Psoas muscle (tissue), 8 donors: Measurements from ENCODE around the gene LURAP1L. TPM values are rescaled to one million over a fixed set of nuclear protein-coding genes. Genes with fewer than 3 reads are reported as not detected.

Source experiments
- ATAC-seq, 4 donors: fragments of 200-7000 bp; cut with Tn5 transposase; one replicate each; pipeline ENCODE4 v1.9.1; 2020; ENCODE audit warnings: moderate library complexity in 3 of 4, mild to moderate bottlenecking in 2 of 4
- DNase-seq, 2 donors: peaks; one replicate each; pipeline ENCODE4 v3.0.0-alpha.2; 2020
- H3K27ac ChIP-seq: fragments of 200-600 bp; one replicate; pipeline ENCODE4 v1.8.0; 2022
- H3K27me3 ChIP-seq, 3 donors: fragments of 200-600 bp in 1 of 3; one replicate each; pipeline versions ENCODE4 v1.6.1 to v1.8.0; 2013 to 2022; ENCODE audit warnings: low read length in 2 of 3, mild to moderate bottlenecking in 2 of 3, moderate library complexity in 1 of 3; ENCODE audit not compliant: insufficient read depth in 3 of 3
- H3K36me3 ChIP-seq, 2 donors: fragments of 200-600 bp in 1 of 2; one replicate each; pipeline versions ENCODE4 v1.6.1 to v1.8.0; 2013 to 2022; ENCODE audit warnings: low read depth in 1 of 2, mild to moderate bottlenecking in 1 of 2, moderate library complexity in 1 of 2; ENCODE audit not compliant: insufficient read depth in 1 of 2
- H3K4me1 ChIP-seq: fragments of 200-600 bp; one replicate; pipeline ENCODE4 v1.8.0; 2022
- H3K4me3 ChIP-seq: fragments of 200-600 bp; one replicate; pipeline ENCODE4 v1.8.0; 2022; ENCODE audit warnings: mild to moderate bottlenecking
- H3K9me3 ChIP-seq: fragments of 200-600 bp; one replicate; pipeline ENCODE4 v1.8.0; 2022
- WGBS, 3 donors: extraction: QIAGEN DNeasy Blood & Tissue Kit; methylation state at CpG; one replicate each; pipeline versions ENCODE4 v1.1.6 to v1.1.7; 2013; 5-methylcytosine and 5-hydroxymethylcytosine counted together
- intact Hi-C, 2 donors: fragments of 100-400 bp; cut with DNase I; formaldehyde crosslinking; loops; one replicate each; pipeline versions ENCODE4 v1.11.0 to v1.14.2; 2022
- polyA plus RNA-seq, 3 donors: library from polyadenylated mRNA; stranded (reverse); fragments of 200-250 nt; gene quantifications; one replicate each; pipeline ENCODE4 v1.2.3, GENCODE V29; 2013
- total RNA-seq, 4 donors: library from RNA; stranded (reverse); fragmentation: NEBNext Ultra II Directional in 2 of 4; extraction: Animal tissue kit (Norgen Biotek cat#: 25700) in 2 of 4; gene quantifications; one replicate each; pipeline versions ENCODE4 v1.2.1 to v1.2.4, GENCODE V29; 2021 to 2023
- TF ChIP-seq, protein P1 (sequence below): fragments of 200-600 bp; IDR thresholded peaks from one replicate; pipeline ENCODE4 v1.8.0; 2022; ENCODE audit warnings: antibody characterized with exemption
- donor health status: healthy with polysubstance abuse.
- donor health status: DM: no; HTN: no; CAD: no; lungs with moderate emphysema.
- donor health status: Bipolar disorder and iron deficiency.
- donor health status: healthy.
- donor health status: DM: yes; HTN: yes; CAD: no.
- donor health status: DM: no; HTN: no; CAD: no.
- donor health status: DM: no; HTN: no; CAD: no.
- donor health status: DM: yes; HTN: yes; CAD: no.

Gene LURAP1L
- total and polyA plus RNA-seq, 7 donors: 1.0 to 6.3 (median 2.5) TPM

- Histone ChIP-seq H3K27me3 (no peaks in the 10 kb centered on the region), H3K36me3 (no peaks in the 10 kb centered on the region), H3K27ac (peak overlapping the region; percentile 62), H3K9me3 (no peaks in the 10 kb centered on the region), H3K4me3 (peak overlapping the region; percentile 51), H3K4me1 (peaks cover 21% of the 10 kb centered on the region)
- intact Hi-C loops: loop anchor here in 1 of 2 donors (5.0 kb wide), 1 partner anchor 36 kb away; the partner anchor contains the start of gene LURAP1L
- DNase-seq (no peak), ATAC-seq (no peak)
- TF ChIP-seq, protein P1, sequence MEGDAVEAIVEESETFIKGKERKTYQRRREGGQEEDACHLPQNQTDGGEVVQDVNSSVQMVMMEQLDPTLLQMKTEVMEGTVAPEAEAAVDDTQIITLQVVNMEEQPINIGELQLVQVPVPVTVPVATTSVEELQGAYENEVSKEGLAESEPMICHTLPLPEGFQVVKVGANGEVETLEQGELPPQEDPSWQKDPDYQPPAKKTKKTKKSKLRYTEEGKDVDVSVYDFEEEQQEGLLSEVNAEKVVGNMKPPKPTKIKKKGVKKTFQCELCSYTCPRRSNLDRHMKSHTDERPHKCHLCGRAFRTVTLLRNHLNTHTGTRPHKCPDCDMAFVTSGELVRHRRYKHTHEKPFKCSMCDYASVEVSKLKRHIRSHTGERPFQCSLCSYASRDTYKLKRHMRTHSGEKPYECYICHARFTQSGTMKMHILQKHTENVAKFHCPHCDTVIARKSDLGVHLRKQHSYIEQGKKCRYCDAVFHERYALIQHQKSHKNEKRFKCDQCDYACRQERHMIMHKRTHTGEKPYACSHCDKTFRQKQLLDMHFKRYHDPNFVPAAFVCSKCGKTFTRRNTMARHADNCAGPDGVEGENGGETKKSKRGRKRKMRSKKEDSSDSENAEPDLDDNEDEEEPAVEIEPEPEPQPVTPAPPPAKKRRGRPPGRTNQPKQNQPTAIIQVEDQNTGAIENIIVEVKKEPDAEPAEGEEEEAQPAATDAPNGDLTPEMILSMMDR: no peak
- 87 to 91% (median 90%) methylated on average over 1 of the region's 1 CpG for WGBS, 3 donors
These were observed 38.7 kb downstream of the LURAP1L start for GRCh38 chr9:12813533-12813932.

GRCh38 chr9:12813960-12814876 is 39.4 kb downstream of the LURAP1L start:
- WGBS, 3 donors: 7 to 15% (median 12%) methylated on average over 6 of the region's 6 CpGs
- DNase-seq (peak in 1 of 2 donors; percentile 42), ATAC-seq (peak; percentile 84 to 95 (median 93))
- Histone ChIP-seq H3K4me1 (peaks cover 21% of the 10 kb centered on the region), H3K27ac (peak overlapping the region; percentile 62), H3K9me3 (no peaks in the 10 kb centered on the region), H3K36me3 (no peaks in the 10 kb centered on the region), H3K4me3 (peak overlapping the region; percentile 51), H3K27me3 (no peaks in the 10 kb centered on the region)
- intact Hi-C loops: loop anchor here in 1 of 2 donors (5.0 kb wide), 1 partner anchor 37 kb away; the partner anchor contains the start of gene LURAP1L
- TF ChIP-seq, protein P1: peak; percentile 45

- Histone ChIP-seq H3K4me1 (peaks cover 17% of the 10 kb centered on the region), H3K27me3 (no peaks in the 10 kb centered on the region), H3K9me3 (no peaks in the 10 kb centered on the region), H3K4me3 (peak overlapping the region; percentile 51), H3K27ac (peak overlapping the region; percentile 62), H3K36me3 (no peaks in the 10 kb centered on the region)
- TF ChIP-seq, protein P1: no peak
- ATAC-seq: no peak
- no peak for DNase-seq
- intact Hi-C loops: loop anchor here in 1 of 2 donors (5.0 kb wide), 1 partner anchor 38 kb away; the partner anchor contains the start of gene LURAP1L
These were observed 40.0 kb downstream of the LURAP1L start for GRCh38 chr9:12814877-12815237.

- WGBS, 3 donors: 90 to 96% (median 92%) methylated on average over 5 of the region's 5 CpGs
- Histone ChIP-seq H3K9me3 (no peaks in the 10 kb centered on the region), H3K27ac (no peak overlapping the region), H3K4me3 (no peak overlapping the region), H3K36me3 (no peaks in the 10 kb centered on the region), H3K4me1 (peaks cover 17% of the 10 kb centered on the region), H3K27me3 (no peaks in the 10 kb centered on the region)
- ATAC-seq (no peak), DNase-seq (no peak)
- TF ChIP-seq, protein P1: no peak
- intact Hi-C loops: no loop called here
These were observed 41.1 kb downstream of the LURAP1L start for GRCh38 chr9:12815888-12816287.
